Measurements from ENCODE around the gene ERFL. TPM values are rescaled to one million over a fixed set of nuclear protein-coding genes. Genes with fewer than 3 reads are reported as not detected.

Gene ERFL
- total and polyA plus RNA-seq, 2 of the 8 experiments (the other 6 are each of a cell fraction or from before 2014, with no cell fraction given), result 0.12 TPM; not detected in 1

DNA sequence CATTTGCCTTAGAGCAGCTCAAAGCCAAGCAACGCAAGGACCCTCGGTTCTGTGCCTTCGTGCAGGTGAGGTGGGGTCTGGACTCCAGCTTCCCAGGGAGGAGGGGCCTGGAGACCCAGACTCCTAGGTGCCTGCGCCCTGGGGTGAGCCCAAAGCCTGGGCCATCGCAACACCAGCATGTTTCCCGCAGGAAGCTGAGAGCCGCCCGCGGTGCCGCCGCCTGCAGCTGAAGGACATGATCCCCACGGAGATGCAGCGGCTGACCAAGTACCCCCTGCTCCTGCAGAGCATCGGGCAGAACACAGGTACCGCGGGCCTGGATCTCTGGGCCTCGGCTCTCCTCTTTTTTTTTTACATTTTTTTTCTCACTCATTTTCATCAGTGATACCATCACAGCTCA, 25.7 kb downstream of the ERFL start (continued):
- TF ChIP-seq, protein P1, sequence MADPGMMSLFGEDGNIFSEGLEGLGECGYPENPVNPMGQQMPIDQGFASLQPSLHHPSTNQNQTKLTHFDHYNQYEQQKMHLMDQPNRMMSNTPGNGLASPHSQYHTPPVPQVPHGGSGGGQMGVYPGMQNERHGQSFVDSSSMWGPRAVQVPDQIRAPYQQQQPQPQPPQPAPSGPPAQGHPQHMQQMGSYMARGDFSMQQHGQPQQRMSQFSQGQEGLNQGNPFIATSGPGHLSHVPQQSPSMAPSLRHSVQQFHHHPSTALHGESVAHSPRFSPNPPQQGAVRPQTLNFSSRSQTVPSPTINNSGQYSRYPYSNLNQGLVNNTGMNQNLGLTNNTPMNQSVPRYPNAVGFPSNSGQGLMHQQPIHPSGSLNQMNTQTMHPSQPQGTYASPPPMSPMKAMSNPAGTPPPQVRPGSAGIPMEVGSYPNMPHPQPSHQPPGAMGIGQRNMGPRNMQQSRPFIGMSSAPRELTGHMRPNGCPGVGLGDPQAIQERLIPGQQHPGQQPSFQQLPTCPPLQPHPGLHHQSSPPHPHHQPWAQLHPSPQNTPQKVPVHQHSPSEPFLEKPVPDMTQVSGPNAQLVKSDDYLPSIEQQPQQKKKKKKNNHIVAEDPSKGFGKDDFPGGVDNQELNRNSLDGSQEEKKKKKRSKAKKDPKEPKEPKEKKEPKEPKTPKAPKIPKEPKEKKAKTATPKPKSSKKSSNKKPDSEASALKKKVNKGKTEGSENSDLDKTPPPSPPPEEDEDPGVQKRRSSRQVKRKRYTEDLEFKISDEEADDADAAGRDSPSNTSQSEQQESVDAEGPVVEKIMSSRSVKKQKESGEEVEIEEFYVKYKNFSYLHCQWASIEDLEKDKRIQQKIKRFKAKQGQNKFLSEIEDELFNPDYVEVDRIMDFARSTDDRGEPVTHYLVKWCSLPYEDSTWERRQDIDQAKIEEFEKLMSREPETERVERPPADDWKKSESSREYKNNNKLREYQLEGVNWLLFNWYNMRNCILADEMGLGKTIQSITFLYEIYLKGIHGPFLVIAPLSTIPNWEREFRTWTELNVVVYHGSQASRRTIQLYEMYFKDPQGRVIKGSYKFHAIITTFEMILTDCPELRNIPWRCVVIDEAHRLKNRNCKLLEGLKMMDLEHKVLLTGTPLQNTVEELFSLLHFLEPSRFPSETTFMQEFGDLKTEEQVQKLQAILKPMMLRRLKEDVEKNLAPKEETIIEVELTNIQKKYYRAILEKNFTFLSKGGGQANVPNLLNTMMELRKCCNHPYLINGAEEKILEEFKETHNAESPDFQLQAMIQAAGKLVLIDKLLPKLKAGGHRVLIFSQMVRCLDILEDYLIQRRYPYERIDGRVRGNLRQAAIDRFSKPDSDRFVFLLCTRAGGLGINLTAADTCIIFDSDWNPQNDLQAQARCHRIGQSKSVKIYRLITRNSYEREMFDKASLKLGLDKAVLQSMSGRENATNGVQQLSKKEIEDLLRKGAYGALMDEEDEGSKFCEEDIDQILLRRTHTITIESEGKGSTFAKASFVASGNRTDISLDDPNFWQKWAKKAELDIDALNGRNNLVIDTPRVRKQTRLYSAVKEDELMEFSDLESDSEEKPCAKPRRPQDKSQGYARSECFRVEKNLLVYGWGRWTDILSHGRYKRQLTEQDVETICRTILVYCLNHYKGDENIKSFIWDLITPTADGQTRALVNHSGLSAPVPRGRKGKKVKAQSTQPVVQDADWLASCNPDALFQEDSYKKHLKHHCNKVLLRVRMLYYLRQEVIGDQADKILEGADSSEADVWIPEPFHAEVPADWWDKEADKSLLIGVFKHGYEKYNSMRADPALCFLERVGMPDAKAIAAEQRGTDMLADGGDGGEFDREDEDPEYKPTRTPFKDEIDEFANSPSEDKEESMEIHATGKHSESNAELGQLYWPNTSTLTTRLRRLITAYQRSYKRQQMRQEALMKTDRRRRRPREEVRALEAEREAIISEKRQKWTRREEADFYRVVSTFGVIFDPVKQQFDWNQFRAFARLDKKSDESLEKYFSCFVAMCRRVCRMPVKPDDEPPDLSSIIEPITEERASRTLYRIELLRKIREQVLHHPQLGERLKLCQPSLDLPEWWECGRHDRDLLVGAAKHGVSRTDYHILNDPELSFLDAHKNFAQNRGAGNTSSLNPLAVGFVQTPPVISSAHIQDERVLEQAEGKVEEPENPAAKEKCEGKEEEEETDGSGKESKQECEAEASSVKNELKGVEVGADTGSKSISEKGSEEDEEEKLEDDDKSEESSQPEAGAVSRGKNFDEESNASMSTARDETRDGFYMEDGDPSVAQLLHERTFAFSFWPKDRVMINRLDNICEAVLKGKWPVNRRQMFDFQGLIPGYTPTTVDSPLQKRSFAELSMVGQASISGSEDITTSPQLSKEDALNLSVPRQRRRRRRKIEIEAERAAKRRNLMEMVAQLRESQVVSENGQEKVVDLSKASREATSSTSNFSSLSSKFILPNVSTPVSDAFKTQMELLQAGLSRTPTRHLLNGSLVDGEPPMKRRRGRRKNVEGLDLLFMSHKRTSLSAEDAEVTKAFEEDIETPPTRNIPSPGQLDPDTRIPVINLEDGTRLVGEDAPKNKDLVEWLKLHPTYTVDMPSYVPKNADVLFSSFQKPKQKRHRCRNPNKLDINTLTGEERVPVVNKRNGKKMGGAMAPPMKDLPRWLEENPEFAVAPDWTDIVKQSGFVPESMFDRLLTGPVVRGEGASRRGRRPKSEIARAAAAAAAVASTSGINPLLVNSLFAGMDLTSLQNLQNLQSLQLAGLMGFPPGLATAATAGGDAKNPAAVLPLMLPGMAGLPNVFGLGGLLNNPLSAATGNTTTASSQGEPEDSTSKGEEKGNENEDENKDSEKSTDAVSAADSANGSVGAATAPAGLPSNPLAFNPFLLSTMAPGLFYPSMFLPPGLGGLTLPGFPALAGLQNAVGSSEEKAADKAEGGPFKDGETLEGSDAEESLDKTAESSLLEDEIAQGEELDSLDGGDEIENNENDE (IDR thresholded peaks at IDR 0.05; ENCODE audit: insufficient replicate concordance, low read length), result no peak
- TF ChIP-seq SP1 (IDR thresholded peaks at IDR 0.05; ENCODE audit: low read depth, low read length), result no peak
- no peak for TF ChIP-seq CTBP2 (IDR thresholded peaks at IDR 0.05; ENCODE audit: borderline replicate concordance, insufficient read depth, insufficient read length, low read length)
- TF ChIP-seq JUND (IDR thresholded peaks at IDR 0.05; ENCODE audit: low read length), result no peak
- TF ChIP-seq YY1 (IDR thresholded peaks at IDR 0.05; ENCODE audit: low read depth, low read length), result no peak
- no peak for TF ChIP-seq KDM1A (IDR thresholded peaks at IDR 0.05; ENCODE audit: borderline replicate concordance, low read length)
- TF ChIP-seq, protein P2, sequence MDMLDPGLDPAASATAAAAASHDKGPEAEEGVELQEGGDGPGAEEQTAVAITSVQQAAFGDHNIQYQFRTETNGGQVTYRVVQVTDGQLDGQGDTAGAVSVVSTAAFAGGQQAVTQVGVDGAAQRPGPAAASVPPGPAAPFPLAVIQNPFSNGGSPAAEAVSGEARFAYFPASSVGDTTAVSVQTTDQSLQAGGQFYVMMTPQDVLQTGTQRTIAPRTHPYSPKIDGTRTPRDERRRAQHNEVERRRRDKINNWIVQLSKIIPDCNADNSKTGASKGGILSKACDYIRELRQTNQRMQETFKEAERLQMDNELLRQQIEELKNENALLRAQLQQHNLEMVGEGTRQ (IDR thresholded peaks at IDR 0.05; ENCODE audit: low read length), result no peak
- no peak for TF ChIP-seq JUN (IDR thresholded peaks at IDR 0.05; ENCODE audit: low read depth, low read length)
- TF ChIP-seq BCL11A (IDR thresholded peaks at IDR 0.05; ENCODE audit: low read depth in 2 of 2, low read length in 2 of 2), result no peak
- no peak for TF ChIP-seq CHD2 (IDR thresholded peaks at IDR 0.05; ENCODE audit: low read length)
- no peak for TF ChIP-seq GTF2F1 (IDR thresholded peaks at IDR 0.05; ENCODE audit: borderline replicate concordance, low read depth, low read length)

Measured in H1 (cell line).